ENCODE measurements around the gene OR4C45.
"Not testable (repeated sequence)": the region's sequence is repeated elsewhere in the genome, so short reads cannot be mapped to it uniquely, and the experiment has no call there.

The OR4C45 gene

DNA sequence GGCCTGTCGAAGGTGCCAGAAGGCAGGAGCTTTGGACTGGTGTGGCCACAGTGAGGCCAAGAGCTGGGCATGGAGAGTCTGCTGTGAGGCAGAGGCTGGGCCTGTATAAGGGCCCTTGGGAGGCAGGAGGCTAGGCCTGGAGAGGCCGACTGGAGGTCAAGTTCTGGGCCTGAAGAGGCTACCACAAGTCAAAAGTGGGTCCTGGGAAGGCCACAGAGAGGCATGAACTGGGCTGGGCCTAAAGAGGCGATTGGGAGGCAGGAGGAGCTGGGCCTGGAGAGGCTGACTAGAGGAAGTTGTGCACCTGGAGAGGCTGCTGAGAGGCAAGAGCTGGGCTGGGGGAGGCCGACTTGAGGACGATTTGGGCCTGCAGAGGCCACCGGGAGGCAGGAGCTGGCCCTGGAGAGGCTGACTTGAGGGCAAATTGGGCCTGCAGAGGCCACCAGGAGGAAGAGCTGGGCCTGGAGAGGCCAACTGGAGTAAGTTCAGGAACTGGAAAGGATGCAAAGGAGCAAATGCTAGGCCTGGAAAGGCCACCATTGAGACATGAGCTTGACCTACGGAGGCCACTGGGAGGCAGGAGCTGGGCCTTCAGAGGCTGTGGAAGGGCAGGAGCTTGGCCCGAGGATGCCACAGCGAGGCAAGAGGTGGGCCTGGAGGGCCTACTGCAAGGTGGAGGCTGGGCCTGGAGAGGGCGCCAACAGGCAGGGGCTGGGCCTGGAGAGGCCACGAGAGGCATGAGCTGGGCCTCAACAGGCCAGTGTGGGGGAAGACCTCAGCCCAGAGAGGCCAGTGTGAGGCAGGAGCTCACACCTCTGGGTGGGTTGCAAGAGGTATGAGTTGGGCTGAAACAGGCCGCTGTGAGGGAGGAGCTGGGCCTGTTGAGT, 39.8 kb downstream of the OR4C45 start:
- no peak overlapping the region for H3K27ac ChIP-seq
- no peak for TF ChIP-seq CTCF (conservative IDR thresholded peaks at IDR 0.05)

DNA sequence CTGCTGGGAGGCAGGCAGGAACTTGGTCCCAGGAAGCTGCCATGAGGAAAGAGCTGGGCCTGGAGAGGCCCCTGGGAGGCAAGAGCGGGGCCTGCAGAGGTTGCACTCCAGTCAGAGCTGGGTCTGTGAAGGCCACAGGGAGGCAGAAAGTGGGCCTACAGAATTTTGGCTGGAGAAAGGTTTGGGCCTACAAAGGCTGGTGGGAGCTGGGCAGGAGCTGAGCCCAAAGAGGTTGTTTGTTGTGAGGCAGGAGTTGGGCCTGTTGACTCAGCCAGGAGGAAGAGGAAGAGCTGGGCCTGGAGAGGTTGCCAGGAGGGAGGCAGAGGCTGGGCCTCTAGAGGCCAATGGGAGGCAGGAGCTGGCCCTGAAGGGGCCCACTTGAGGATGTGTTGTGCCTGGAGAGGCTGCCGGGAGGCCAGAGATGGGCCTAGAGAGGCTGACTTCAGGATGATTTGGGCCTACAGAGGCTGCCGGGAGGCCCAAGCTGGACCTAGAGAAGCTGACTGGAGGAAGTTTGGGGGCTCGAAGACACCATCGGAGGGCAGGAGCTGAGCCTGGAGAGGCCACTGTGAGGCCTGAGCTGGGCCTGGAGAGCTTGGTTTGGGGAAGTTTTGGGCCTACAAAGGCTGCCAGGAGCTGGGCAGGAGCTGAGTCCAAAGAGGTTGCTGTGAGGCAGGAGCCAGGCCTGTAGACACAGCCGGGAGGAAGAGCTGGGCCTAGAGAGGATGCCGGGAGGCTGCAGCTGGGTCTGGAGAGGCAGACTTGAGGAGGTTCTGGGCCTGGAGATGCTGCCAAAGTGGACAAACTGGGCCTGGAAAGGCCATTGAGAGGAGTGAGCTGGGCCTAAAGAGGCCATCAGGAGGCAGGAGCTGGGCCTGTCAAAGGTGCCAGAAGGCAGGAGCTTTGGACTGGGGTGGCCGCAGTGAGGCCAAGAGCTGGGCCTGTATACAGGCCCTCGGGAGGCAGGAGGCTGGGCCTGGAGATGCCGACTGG, 40.7 kb downstream of the OR4C45 start:
- no peak for TF ChIP-seq CTCF (conservative IDR thresholded peaks at IDR 0.05)
- H3K27ac ChIP-seq = no peak overlapping the region

DNA sequence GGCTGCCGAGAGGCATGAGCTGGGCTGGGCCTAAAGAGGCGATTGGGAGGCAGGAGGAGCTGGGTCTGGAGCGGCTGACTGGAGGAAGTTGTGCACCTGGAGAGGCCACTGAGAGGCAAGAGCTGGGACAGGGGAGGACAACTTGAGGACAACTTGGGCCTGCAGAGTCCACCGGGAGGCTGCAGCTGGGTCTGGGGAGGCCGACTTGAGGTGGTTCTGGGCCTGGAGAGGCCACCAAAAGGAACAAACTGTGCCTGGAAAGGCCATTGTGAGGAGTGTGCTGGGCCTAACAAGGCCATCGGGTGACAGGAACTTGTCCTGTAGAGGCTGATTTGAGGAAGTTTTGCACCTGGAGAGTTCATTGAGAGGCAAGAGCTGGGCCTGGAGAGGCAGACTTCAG, 41.5 kb downstream of the OR4C45 start:
- no peak overlapping the region for H3K27ac ChIP-seq
- TF ChIP-seq CTCF (conservative IDR thresholded peaks at IDR 0.05) = no peak

DNA sequence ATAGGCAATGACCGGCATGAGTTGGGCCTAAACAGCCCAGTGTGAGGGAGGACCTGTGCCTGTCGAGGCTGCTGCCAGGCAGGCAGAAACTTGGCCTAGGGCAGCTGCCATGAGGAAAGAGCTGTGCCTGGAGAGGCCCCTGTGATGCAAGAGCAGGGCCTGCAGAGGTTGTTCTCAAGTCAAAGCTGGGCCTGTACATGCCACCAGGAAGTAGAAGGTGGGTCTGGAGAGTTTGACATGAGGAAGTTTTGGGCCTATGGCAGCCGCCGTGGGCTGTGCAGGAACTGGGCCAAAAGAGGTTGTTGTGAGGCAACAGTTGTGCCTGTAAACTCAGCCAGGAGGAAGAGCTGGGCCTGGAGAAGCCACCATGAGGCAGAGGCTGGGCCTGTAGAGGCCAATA, 43.2 kb downstream of the OR4C45 start:
- no peak overlapping the region for H3K27ac ChIP-seq
- no peak for TF ChIP-seq CTCF (conservative IDR thresholded peaks at IDR 0.05)

DNA sequence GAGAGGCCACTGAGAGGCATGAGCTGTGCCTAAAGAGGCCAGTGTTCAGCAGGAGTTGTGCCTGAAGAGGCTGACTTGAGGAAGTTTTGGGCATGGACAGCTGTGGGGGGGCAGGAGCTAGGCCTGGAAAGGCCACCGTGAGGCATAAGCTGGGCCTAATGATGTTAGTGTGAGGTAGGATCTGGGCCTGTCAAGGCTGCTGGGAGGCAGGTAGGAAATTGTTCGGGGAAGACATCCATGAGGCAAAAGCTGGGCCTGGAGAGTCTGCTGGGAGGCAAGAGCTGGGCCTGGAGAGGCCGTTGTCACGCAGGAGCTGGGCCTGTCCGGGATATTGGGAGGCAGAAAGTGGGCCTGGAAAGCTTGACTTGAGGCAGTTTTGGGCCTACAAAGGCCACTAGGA, 44.9 kb downstream of the OR4C45 start:
- no peak for TF ChIP-seq CTCF (conservative IDR thresholded peaks at IDR 0.05)
- H3K27ac ChIP-seq = no peak overlapping the region

DNA sequence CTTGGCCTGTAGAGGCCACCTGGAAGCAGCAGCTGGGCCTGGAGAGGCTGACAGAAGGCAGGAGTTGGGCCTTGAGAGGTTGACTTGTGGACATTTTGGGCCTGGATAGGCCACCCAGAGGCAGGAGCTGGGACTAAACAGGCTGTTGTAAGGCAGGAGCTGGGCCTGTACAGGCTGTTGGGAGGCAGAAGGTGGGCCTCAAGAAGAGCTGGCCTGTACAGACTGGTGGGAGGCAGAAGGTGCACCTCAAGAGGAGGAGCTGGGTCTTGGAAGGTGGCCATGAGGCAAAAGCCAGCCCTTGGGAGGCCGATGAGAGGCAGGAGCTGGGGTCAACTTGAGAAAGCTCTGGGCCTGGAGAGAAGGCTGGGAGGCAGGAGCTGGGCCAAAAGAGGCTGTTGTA, 45.3 kb downstream of the OR4C45 start:
- no peak for TF ChIP-seq CTCF (conservative IDR thresholded peaks at IDR 0.05)

DNA sequence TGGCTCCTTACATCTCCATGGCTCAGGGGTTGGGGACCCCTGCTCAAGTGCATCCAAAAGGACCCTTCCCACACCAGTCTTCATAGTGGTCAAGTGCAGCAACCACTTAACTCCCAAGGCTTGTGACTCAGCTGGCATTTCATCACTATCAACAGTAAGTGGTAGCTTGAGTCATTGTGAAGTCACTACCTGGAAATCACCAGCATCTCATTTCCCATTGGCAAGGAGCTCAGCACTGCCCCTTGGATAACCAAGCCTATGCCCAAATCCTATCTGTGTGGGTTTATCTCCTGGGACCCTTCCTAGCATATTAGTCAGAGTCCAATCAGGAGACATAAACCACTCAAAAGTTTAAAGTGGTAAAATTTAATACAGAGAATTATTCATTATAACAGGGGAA, 46.3 kb downstream of the OR4C45 start:
- not testable (repeated sequence) for H3K27ac ChIP-seq

More for the DNA sequence above, 45.3 kb downstream of the OR4C45 start:
- no peak overlapping the region for H3K27ac ChIP-seq
